Stimulated activated CD8-positive, alpha-beta memory T cell treated with anti-CD3 and anti-CD28 coated beads, Interleukin-15, amount 100 ng/mL, for 1 hour (primary cell): Measurements from ENCODE around the gene MADCAM1.
"Not testable (repeated sequence)": the region's sequence is repeated elsewhere in the genome, so short reads cannot be mapped to it uniquely, and the experiment has no call there.

Experiments
- DNase-seq: peaks from one replicate; pipeline ENCODE4 v3.0.0-alpha.2; 2020; ENCODE audit warnings: low read depth

Gene MADCAM1

DNA sequence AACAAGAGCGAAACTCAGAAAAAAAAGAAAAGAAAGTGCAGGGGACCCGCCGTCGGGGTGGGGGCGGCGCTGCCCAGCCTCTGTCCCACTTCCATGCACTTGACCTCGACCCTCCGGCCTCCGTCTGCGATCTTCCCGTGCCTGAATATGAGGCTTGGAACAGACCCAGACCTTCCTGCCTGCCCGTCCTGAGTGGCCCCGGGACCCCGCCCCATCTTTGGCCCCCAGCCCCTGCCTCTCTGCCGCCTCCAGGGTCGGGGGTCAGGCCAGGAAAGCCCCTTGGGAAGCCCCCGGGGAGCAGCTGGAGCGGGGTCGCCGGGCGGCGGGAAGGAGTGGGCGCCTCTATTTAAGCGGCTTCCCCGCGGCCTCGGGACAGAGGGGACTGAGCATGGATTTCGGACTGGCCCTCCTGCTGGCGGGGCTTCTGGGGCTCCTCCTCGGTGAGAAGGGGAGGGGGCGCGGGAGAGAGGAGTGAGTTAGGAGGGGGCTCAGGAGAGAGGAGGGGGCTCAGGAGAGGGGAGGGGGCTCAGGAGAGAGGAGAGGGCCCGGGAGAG lies at the start of gene MADCAM1:
MADCAM1 (plus strand) TSS at position 375 of the 554 bp plus-strand sequence; CDS start at position 389, 14 bp downstream.
- no peak for DNase-seq

DNA sequence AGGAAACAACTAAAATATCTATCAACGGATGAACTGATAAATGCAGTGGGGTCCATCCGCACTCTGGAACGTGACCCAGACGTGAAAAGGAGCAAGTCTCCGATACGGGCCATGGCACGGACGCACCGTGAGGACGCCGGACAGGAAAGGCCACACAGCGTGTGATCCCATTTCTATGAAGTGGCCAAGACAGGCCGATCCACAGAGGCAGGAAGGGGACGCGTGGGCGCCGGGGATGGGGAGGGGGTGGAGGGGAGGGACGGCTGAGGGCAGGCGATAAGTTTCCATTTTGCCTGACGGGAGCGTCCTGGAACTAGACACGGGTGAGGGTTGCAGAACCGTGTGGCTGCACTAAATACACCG lies 49.2 kb upstream of the MADCAM1 start:
- DNase-seq = no peak

DNA sequence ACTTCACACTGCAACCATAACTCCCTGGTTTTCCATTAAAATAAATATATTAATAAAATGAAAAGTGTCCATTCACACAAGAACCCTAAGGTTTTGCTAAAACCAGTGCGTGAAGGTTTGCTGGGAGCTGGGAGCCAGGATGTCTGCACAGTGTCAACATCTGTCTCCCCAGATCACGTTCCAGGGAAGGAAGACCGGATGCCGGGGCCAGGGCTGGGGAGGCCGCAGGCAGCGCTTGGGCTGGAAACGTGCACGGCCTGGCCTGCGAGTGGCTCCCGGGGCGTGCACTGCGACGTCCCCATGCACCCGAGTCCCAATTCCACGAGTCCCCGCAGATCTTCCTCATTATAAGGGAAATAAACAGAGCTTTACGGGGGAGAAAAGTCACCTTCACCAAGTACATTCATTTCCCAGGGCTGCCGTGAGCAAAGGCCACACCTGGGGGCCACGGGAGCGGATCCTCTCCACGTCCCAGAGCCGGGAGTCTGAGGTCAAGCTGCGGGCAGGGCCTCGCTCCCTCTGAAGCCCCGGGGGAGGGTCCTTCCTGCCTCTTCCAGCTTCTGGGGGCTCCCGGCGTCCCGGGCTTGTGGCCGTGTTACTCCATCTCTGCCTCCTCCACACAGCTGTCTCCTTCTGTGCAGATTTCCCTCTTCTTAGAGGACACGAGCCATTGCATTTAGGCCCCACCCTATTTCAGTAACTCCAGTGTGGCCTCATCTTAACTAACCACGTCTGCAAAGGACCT lies 48.3 kb upstream of the MADCAM1 start:
- no peak for DNase-seq

DNA sequence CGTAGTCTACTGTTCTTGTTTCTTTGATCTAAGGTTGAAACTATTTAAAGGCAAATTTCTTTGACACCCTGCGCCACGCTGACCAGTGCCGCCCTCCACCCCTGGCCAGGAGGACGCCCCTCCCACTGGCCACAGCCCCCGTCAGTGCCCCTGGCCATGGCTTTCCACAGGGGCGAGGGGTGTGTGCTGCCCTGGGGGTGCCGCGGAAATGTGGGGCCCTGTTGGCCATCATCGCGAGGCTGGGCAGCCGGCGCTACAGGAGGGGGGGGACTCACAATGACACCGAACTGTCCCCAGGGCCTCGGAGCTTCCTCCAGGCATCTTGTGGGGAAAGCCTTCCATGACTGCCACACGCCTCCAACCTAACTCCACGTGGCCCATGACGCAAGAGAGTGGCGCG lies 46.4 kb upstream of the MADCAM1 start:
- no peak for DNase-seq

DNA sequence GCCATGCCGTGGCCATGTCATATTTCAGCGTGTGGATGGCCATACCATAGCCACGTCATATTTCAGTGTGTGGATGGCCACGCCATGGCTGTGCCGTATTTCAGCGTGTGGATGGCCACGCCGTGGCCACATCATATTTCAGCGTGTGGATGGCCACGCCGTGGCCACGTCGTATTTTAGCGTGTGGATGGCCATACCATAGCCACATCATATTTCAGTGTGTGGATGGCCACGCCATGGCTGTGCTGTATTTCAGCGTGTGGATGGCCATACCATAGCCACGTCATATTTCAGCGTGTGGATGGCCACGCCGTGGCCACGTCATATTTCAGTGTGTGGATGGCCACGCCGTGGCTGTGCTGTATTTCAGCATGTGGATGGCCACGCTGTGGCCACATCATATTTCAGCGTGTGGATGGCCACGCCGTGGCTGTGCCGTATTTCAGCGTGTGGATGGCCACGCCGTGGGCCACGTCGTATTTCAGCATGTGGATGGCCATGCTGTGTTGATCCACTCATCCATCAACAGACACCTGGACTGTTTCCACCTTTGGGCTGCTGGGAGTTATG lies 45.3 kb upstream of the MADCAM1 start:
- not testable (repeated sequence) for DNase-seq

DNA sequence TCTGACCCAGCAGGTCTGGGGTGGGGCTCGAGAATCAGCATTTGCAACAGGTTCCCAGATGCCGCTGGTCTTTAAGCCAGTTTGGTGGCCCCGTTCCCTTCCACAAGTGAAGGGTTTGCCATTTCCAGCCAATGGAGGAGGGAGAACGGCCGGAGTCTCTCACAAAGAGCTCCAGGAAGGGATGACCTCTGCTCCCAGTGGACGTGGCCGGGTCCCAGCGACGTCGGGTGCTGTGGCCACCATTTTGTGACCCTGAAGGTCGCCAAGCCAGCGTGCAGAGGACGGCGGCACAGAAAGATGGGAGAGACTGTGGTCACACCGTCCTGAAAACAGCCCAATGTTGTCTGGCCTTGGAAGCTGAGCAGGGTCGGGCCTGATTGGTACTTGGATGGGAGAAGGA lies 43.5 kb upstream of the MADCAM1 start:
- DNase-seq = no peak

DNA sequence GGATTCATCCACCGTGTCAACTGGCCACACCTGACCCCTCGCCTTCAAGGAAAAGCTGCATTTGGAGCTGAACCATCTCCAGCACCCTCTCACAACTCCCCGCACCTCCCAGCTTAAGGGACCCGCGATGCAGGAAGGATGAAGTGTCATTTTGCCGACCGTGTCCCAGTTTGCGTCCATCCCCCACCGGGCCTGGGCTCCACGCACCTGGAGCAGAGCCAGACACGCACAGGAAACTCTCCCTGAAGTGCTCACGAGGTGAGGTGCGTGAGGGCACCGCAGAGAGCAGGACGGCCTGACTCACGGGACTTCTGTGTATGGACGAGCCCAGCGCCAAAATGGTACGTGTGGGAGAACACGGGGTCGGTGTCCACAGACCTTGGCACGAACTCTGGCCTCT lies 42.7 kb upstream of the MADCAM1 start:
- no peak for DNase-seq

DNA sequence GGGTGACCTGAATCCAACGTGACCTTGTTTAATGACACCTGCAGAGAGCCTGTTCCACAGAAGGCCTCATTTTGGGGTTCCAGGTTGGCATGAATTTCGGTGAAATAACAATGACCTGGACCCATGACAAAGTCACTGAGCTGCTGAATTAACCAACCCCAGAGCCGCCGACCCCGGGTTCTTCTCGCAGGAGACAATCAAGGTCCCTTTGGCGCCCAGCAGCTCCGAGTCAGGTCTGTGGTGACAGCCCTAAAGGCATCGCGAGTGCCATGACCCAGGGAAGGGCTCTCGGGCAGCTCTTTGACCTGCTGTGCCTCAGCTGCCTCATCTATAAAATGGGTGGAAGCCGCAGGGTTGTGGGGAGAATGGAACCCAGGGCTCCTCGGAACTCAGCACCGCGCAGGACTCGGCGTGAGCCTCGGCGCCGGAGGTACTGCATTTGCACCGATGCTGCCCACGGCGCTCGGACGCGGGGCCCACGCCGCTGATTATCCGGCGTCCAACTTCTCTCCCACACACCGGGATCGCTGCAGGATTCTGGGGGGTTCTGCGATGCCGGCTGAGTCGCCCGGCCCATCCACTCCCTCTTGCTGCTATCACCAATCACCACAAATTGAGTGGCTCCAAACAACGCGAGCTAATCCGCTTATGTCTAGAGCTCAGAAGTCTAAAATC lies 41.1 kb upstream of the MADCAM1 start:
- no peak for DNase-seq

DNA sequence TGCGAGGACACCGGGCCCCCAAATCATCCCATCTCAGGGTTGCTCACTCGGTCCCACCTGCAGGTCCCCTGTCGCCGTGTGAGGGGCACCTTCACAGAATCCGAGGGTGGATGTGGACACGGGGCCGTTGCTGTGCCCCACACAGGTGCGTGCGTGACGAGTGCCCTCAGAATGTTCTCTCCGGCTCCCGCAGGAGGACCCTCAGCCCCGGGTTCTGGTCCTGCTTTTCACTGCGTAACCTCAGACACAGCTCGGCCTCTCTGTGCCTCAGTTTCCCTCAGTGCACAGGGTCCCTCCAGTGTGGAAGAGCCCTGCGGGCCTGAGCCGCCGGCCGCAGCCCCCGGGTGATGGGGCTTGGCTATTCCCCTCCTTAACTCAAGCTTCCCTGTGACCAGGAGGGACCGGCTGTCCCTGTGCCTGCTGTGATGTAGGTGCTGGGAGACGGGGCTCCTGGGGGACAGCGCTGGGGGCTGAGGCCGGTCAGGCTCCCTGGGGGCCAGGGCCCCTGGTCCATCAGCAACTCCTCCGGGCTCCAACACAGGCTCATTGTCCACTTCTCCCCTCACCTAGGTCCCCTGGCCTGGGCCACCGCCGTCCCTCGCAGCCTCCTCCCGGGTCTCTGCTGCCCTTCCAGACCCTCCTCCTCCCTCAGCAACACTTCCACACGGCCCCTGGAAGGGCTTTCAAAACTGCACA lies 40.3 kb upstream of the MADCAM1 start:
- no peak for DNase-seq

DNA sequence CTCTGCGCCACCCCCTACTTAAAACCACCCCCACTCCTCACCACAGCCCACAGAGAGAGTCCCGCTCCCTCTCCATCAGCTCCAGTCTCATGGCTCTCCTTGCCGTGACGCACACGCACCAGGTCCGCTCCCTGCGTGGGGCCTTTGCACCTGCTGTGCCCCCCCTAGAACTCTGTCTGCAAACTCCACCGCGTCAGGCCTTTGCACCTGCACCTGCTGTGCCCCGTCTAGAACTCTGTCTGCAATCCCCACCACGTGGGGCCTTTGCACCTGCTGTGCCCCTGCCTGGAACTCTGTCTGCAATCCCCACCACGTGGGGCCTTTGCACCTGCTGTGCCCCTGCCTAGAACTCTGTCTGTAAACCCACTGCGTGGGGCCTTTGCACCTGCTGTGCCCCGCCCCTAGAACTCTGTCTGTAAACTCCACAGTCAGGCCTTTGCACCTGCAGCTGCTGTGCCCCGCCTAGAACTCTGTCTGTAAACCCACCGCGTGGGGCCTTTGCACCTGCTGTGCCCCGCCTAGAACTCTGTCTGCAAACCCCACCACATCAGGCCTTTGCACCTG lies 39.7 kb upstream of the MADCAM1 start:
- no peak for DNase-seq

DNA sequence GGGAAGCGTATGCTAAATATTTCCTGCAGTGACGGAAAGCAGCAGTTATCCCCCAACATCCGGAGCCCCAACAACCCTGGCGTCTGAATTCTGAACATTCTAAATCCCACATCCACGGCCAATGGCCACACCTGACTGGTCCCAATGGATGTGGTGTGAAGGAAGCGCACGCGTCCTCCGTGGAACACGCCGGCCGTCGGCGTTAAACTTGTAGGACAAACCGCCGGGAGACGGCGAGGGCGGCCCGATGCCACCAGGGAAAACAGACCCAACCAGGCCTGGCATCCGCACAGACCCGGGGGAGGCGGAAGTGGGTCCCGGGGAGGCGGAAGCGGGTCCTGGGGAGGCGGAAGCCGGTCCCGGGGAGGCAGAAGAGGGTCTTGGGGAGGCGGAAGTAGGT lies 38.6 kb upstream of the MADCAM1 start:
- DNase-seq = no peak

DNA sequence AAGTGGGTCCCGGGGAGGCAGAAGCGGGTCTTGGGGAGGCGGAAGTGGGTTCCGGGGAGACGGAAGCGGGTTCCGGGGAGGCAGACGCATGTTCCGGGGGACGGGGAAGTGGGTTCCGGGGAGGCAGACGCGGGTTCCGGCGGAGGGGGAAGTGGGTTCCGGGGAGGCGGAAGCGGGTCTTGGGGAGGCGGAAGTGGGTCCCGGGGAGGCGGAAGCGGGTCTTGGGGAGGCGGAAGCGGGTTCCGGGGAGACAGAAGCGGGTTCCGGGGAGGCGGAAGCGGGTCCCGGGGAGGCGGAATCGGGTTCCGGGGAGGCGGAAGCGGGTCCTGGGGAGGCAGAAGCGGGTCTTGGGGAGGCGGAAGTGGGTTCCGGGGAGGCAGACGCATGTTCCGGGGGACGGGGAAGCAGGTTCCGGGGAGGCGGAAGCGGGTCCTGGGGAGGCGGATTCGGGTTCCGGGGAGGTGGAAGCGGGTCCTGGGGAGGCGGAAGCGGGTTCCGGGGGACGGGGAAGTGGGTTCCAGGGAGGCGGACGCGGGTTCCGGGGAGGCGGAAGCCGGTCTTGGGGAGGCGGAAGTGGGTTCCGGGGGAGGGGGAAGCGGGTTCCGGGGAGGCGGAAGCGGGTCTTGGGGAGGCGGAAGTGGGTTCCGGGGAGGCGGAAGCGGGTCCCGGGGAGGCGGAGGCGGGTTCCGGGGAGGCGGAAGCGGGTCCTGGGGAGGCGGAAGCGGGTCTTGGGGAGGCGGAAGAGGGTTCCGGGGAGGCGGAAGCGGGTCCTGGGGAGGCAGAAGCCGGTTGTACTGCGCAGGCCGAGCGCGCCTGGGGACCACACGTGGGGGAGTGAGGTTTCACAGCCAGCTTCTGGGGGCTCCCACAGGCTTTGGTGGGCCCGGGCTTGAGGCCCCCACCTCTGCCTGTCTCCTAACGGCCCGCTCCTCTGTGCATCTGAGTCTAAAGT lies 37.9 kb upstream of the MADCAM1 start:
- DNase-seq = no peak

DNA sequence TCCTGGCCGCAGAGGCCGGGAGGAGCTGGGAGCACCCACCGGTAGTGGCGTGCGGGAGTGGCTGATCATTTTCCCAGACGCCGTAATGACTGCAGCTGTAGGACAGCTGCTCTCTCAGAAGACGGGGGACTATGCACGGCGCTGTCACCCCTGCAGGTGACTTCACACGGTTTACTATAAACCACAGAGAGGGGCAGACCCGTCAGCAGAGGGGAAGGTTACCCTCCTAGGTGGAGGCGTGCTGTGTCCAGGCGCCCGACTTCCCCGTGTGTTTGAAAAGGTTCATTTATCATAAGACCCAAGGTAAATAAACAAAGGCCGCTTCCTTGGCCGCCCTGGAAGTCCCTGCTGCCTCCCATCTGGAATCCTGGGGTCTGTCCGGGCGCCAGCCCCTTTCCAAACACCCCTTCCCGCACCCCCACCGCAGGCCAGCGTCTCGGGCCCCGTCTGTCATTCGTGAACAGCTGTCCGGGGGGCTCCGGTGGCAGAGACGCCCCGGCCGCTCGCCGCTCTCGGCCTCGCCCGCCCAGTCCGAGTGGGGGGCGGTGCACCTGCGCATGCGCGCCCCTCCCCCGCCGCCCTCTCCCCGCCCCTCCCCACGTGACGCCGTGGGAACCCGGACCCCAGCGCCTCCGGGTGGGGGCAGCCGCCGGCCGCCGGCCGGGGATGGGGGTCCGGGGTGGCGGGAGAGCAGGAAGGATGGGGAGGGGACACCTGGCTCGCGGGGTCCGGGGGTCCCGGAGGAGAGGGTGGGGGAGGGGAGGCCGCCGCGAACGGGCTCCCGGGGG lies 36.4 kb upstream of the MADCAM1 start:
- no peak for DNase-seq

DNA sequence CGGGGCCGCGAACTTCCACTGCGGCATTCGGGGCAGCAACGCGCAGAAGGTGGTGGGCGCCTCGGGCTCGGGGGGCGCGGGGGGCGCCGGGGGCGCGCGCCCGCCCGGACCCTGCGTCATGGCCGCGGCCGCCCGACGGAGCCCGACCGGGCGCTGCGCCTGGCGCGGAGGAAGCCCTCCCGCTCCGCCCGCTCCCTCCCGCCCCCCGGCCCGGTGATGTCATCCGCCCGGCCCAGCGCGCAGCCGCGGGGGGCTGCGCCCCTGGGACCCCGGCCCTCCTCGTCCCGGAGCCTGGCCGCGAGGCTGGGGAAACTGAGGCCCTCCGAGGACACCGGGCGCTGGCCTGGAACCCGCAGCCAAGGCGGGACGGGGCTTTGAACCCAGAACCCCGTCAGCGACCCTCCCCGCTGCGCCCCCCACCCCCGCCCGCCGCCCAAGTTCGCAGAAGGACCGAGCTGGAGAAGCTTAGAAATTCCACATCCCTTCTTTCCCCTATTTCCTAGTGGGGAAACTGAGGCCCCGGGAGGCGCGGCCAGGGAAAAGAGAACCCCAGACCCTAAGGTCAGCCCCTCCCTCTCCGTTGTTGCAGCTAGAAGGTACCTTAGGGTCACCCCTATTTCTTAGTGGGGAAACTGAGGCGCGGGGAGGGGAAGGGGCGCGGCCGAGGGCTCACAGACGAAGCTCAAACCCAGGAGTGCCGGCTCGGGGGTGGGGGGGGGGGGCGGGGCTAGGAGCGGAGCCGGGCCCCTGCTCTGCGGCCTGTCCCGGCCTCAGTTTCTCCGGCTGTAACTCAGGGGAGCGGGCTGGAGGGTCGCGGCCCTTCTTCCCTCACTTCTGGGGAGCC lies 35.2 kb upstream of the MADCAM1 start, which contains the start of gene SHC2:
SHC2 (minus strand) TSS at position 157 of the 844 bp plus-strand sequence; CDS start at position 120, 37 bp downstream.
- no peak for DNase-seq

DNA sequence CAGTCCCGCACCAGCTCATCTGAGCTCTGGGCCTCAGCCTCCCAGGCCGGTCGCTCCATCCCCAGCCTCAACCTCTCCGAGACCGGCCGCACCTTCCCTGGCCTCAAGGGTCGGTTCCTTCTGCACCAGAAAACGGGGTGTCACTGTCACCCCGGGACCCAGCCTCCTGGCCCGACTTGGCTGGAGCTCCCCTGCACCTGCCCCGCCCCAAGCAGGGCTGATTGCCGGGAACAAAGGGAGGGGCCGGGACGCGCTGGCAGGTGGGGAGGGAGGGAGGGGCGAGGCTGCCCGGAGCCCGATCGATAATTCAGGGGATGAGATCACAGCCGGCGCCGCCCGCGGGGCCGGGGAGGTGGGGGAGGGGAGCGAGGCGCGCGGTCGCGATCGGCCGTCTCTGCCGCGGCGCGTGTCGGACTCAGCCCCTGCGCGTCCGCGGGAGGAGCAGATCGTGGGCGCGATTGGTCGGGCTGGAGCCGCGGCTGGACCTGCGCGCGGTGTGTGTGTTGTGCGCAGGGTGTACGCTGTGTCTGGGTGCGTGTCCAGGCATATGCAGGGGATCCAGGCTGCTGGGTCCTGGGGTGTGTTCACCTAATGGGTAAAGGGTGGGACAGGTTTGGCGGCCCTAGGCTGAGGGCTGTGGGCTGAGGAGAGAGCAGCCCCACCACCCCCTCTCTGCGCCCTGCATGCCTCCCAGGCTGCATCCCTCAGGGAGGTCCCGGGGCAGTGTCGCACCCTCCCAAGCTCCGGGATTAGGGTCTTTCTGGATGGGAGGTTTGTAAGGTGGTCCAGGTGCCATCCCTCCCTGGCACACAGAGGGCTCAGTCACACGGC lies 34.4 kb upstream of the MADCAM1 start:
- DNase-seq = no peak

DNA sequence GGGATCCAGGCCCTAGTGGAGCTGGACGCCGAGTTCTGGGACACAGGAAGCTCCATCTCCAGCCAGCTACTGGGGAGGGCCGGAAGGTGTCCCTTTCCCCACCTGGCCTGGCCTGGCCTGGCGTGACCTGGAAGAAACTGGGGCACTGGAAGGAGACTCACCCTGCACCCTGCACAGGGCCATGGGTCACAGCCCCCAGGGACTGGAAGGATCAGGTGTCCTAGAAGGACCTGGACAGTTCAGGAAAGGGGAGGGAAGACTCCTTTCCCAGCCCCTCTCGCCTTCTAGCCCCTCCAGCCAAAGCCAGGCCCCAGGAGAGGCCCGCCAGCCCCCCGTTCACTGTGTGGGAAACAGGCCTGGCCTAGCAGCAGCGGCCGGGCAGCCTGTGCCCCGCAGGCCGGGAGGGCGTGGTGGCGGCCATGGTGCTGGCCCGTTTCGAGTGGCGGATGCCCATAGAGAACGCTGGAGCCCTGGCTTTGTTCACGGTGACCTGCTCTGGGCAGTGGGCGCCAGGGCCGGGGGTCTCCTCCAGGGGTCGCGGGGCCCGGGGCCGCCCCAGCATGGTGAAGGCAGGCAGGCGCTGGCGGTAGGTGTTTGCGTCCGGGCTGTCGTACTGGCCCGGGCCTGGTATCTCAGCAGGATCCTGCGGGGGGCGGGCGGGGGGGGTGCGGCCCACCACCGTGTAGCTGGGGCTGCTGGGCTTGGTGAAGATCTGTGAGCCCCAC lies 32.6 kb upstream of the MADCAM1 start:
- DNase-seq = no peak

DNA sequence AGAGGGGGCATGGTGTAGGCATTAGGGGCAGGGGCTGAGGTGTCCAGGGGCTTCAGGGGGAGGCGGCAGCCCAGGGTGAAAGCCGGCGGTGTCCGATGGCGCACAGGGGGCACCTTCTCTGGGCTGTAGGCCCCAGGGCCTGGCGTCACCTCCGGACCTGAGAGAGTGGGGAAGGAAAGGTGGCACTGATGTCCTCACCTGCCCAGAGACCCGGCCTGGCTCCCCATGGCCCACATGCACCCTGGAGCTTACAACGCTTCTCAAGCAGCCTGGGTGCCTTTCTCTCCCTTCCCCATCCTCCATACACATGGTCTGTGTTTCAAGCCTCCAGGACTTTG lies 32.1 kb upstream of the MADCAM1 start:
- no peak for DNase-seq
